Neural cell (in vitro differentiated cells): ENCODE data around the gene SLC35A3. TPM values are rescaled to one million over a fixed set of nuclear protein-coding genes. Genes with fewer than 3 reads are reported as not detected.
"Not testable (repeated sequence)": the region's sequence is repeated elsewhere in the genome, so short reads cannot be mapped to it uniquely, and the experiment has no call there.

ENCODE experiments used
- H2AFZ ChIP-seq: fragments of 200-600, 300-800 bp; sonication (generic), shearing (Covaris generic); 2 replicates; pipeline ENCODE4 v1.6.0; 2014; ENCODE audit warnings: low read depth, mild to moderate bottlenecking, antibody characterized with exemption, low read length, moderate library complexity
- H3F3A ChIP-seq: fragments of 200-600 bp; shearing (Covaris generic); 2 replicates; pipeline ENCODE4 v1.6.1; 2016; ENCODE audit warnings: mild to moderate bottlenecking, moderate library complexity, mixed read lengths, antibody characterized with exemption, low read length; ENCODE audit not compliant: insufficient read depth, poor library complexity, severe bottlenecking
- H3K27ac ChIP-seq: fragments of 200-600, 300-800 bp; sonication (generic), shearing (Covaris generic); 2 replicates; pipeline ENCODE4 v1.5.1; 2014; ENCODE audit warnings: mild to moderate bottlenecking, low read length, moderate library complexity
- H3K27me3 ChIP-seq: fragments of 300-800, 200-600 bp; sonication (generic), shearing (Covaris generic); 2 replicates; pipeline ENCODE4 v1.6.0; 2014; ENCODE audit warnings: mild to moderate bottlenecking, low read depth, low read length, moderate library complexity; ENCODE audit not compliant: insufficient read depth
- H3K36me3 ChIP-seq: fragments of 300-800, 200-600 bp; sonication (generic), shearing (Covaris generic); 2 replicates; pipeline ENCODE4 v1.5.1; 2014; ENCODE audit warnings: mild to moderate bottlenecking, antibody characterized with exemption, low read length, moderate library complexity; ENCODE audit not compliant: insufficient read depth
- H3K4me2 ChIP-seq: fragments of 300-800, 200-600 bp; sonication (generic), shearing (Covaris generic); 2 replicates; pipeline ENCODE4 v1.6.0; 2014; ENCODE audit warnings: mild to moderate bottlenecking, low read length
- H3K4me3 ChIP-seq: fragments of 300-800, 200-600 bp; sonication (generic), shearing (Covaris generic); 2 replicates; pipeline ENCODE4 v1.5.1; 2014; ENCODE audit warnings: mild to moderate bottlenecking, low read length, moderate library complexity
- H3K79me2 ChIP-seq: fragments of 200-600 bp; shearing (Covaris generic); replicated peaks from 2 replicates; pipeline ENCODE4 v1.6.0; 2014; ENCODE audit warnings: mild to moderate bottlenecking, low read length, moderate library complexity; ENCODE audit not compliant: insufficient read depth
- H3K9ac ChIP-seq: fragments of 300-800, 200-600 bp; sonication (generic), shearing (Covaris generic); 2 replicates; pipeline ENCODE4 v1.6.1; 2016; ENCODE audit warnings: mild to moderate bottlenecking, low read length, mixed read lengths
- H3K9me2 ChIP-seq: fragments of 200-600 bp; shearing (Covaris generic); 2 replicates; pipeline ENCODE4 v1.6.1; 2016; ENCODE audit warnings: mild to moderate bottlenecking, low read length, mixed read lengths; ENCODE audit not compliant: insufficient read depth
- H3K9me3 ChIP-seq: fragments of 200-600, 300-800 bp; sonication (generic), shearing (Covaris generic); 2 replicates; pipeline ENCODE4 v1.6.1; 2016; ENCODE audit warnings: mild to moderate bottlenecking, mixed run types, low read length, moderate library complexity, mixed read lengths
- H4K20me1 ChIP-seq: fragments of 200-600 bp; shearing (Covaris generic); 2 replicates; pipeline ENCODE4 v1.6.1; 2016; ENCODE audit warnings: mild to moderate bottlenecking, mixed run types; ENCODE audit not compliant: insufficient read depth
- EP300 ChIP-seq: fragments of 450-650 bp; conservative IDR thresholded peaks from 2 replicates; pipeline ENCODE4 v1.6.1; 2014; ENCODE audit warnings: antibody characterized with exemption, mild to moderate bottlenecking, moderate library complexity; ENCODE audit not compliant: poor library complexity, severe bottlenecking
- EZH2 ChIP-seq: fragments of 200-600, 300-800 bp; shearing (Covaris generic), sonication (generic); IDR thresholded peaks from 2 replicates; pipeline ENCODE4 v1.6.1; 2014; ENCODE audit warnings: antibody characterized with exemption, low read length, borderline replicate concordance, mild to moderate bottlenecking; ENCODE audit not compliant: insufficient read depth, poor library complexity, severe bottlenecking
- MXI1 ChIP-seq: fragments of 450-650 bp; conservative IDR thresholded peaks from 2 replicates; pipeline ENCODE4 v1.6.1; 2014; ENCODE audit warnings: antibody characterized with exemption, mild to moderate bottlenecking; ENCODE audit not compliant: poor library complexity, severe bottlenecking
- POLR2AphosphoS5 ChIP-seq: IDR thresholded peaks from 2 replicates; pipeline ENCODE4 v1.6.1; 2012
- RAD21 ChIP-seq: fragments of 450-650 bp; conservative IDR thresholded peaks from 2 replicates; pipeline ENCODE4 v1.6.1; 2014; ENCODE audit warnings: antibody characterized with exemption, mild to moderate bottlenecking, moderate library complexity
- SMC3 ChIP-seq: fragments of 450-650 bp; conservative IDR thresholded peaks from 2 replicates; pipeline ENCODE4 v1.6.1; 2014; ENCODE audit warnings: antibody characterized with exemption, mild to moderate bottlenecking, moderate library complexity; ENCODE audit not compliant: poor library complexity
- TAF1 ChIP-seq: IDR thresholded peaks from 2 replicates; pipeline ENCODE4 v1.6.1; 2012; ENCODE audit warnings: low read depth
- polyA plus RNA-seq: library from polyadenylated mRNA; depleted of rRNA; stranded (reverse); fragments of >200 nt; gene quantifications from 2 replicates; pipeline ENCODE4 v1.2.3, GENCODE V29; 2014
- TF ChIP-seq, protein P1 (sequence below): fragments of 450-650 bp; IDR thresholded peaks from 2 replicates; pipeline ENCODE4 v1.5.1; 2014; ENCODE audit warnings: antibody characterized with exemption, mild to moderate bottlenecking, moderate library complexity; ENCODE audit not compliant: poor library complexity, severe bottlenecking
- TF ChIP-seq, protein P2 (sequence below): IDR thresholded peaks from 2 replicates; pipeline ENCODE4 v1.6.1; 2012; ENCODE audit warnings: borderline replicate concordance

The SLC35A3 gene
- polyA plus RNA-seq, 1 donor from 2014 or later: 26.8 TPM

DNA sequence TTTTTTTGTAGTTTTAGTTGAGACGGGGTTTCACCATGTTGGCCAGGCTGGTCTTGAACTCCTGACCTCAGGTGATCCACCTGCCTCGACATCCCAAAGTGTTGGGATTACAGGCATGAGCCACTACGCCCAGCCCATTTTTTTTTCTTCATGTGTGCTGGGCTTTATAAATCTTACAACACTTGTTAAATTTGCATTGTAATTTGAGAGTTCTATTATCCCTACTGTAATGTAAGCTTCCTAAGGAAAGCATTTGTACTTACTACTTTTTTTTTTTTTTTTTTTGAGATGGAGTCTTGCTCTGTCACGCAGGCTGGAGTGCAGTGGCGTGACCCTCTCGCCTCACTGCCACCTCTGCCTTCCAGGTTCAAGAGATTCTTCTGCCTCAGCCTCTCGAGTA lies 2.3 kb downstream of the SLC35A3 start:
- not testable (repeated sequence) for H3K9ac ChIP-seq, H3K4me3 ChIP-seq, H4K20me1 ChIP-seq, H3F3A ChIP-seq, H3K9me2 ChIP-seq, H3K36me3 ChIP-seq, H3K27ac ChIP-seq, H3K9me3 ChIP-seq, H3K27me3 ChIP-seq, H2AFZ ChIP-seq, H3K4me2 ChIP-seq
- peaks cover 13% of the 10 kb centered on the region for H3K79me2 ChIP-seq

DNA sequence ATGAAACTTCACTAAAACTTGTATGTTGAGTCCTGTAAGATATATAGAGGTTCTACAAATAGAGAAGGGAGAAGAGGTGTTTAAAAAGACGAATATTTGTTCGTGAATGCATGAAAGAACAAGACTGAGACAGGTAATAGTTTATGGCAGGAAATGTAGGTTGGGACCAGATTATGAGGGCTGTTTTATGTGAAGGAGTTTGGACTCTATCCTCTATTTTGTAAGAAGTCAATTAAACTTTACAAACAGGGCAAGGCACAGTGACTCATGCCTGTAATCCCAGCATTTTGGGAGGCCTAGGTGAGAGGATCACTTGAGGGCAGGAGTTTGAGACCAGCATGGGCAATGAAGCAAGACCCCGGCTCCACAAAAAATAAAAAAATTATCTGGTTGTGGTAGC lies 5.7 kb downstream of the SLC35A3 start:
- no peak overlapping the region for H2AFZ ChIP-seq
- H3K36me3 ChIP-seq: no peaks in the 10 kb centered on the region
- H3K9me3 ChIP-seq: no peaks in the 10 kb centered on the region
- H4K20me1 ChIP-seq: no peaks in the 10 kb centered on the region
- no peak overlapping the region for H3K4me2 ChIP-seq
- TF ChIP-seq TAF1 (no peak), EZH2 (no peak), POLR2AphosphoS5 (no peak)
- no peak overlapping the region for H3K4me3 ChIP-seq
- H3K9ac ChIP-seq: no peak overlapping the region
- H3K79me2 ChIP-seq: peaks cover 13% of the 10 kb centered on the region
- no peaks in the 10 kb centered on the region for H3F3A ChIP-seq
- H3K9me2 ChIP-seq: no peaks in the 10 kb centered on the region
- no peak overlapping the region for H3K27ac ChIP-seq
- H3K27me3 ChIP-seq: no peaks in the 10 kb centered on the region

DNA sequence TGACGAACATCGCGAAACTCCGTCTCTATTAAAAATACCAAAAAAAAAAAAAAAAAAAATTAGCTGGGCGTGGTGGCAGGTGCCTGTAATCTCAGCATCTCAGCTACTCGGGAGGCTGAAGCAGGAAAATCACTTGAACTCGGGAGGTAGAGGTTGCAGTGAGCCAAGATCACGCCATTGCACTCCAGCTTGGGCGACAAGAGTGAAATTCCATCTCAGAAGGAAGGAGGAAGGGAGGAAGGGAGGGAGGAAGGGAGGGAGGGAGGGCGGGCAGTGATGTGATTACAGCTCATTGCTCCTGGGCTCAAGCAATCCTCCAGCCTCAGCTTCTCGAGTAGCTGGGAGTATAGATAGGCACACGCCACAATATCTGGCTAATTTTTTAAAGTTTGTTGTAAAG lies 7.5 kb downstream of the SLC35A3 start:
- not testable (repeated sequence) for H3K27me3 ChIP-seq, H3K9me2 ChIP-seq, H3K4me2 ChIP-seq, H3K4me3 ChIP-seq, H3K9ac ChIP-seq, H3F3A ChIP-seq, H3K27ac ChIP-seq, H2AFZ ChIP-seq, H3K9me3 ChIP-seq, H4K20me1 ChIP-seq, H3K36me3 ChIP-seq
- H3K79me2 ChIP-seq: peaks cover 15% of the 10 kb centered on the region

DNA sequence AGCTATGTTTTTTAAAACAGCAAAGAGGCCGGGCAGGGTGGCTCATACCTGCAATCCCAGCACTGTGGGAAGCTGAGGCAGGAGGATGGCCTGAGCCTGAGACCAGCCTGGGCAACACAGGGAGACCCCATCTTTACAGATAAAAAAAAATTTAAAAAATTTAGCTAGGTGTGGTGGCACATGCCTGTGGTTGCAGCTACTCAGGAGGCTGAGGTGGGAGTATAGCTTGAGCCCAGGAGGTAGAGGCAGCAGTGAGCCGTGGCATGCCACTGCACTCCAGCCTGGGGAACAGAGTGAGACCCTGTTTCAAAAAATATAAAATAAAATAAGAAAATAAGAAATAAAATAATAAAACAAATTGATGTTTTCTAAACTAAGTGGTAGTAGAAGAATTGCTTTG lies 8.4 kb downstream of the SLC35A3 start:
- no peaks in the 10 kb centered on the region for H3K9me3 ChIP-seq
- no peaks in the 10 kb centered on the region for H3K27me3 ChIP-seq
- H3K4me3 ChIP-seq: no peak overlapping the region
- no peaks in the 10 kb centered on the region for H3K9me2 ChIP-seq
- no peak overlapping the region for H2AFZ ChIP-seq
- H3K79me2 ChIP-seq: peaks cover 6% of the 10 kb centered on the region
- H3K27ac ChIP-seq: no peak overlapping the region
- H3K4me2 ChIP-seq: no peak overlapping the region
- no peaks in the 10 kb centered on the region for H3F3A ChIP-seq
- H3K36me3 ChIP-seq: no peaks in the 10 kb centered on the region
- H3K9ac ChIP-seq: no peak overlapping the region
- TF ChIP-seq RAD21: no peak
- no peak for TF ChIP-seq MXI1
- no peak for TF ChIP-seq EP300
- no peak for TF ChIP-seq POLR2AphosphoS5
- TF ChIP-seq, protein P1, sequence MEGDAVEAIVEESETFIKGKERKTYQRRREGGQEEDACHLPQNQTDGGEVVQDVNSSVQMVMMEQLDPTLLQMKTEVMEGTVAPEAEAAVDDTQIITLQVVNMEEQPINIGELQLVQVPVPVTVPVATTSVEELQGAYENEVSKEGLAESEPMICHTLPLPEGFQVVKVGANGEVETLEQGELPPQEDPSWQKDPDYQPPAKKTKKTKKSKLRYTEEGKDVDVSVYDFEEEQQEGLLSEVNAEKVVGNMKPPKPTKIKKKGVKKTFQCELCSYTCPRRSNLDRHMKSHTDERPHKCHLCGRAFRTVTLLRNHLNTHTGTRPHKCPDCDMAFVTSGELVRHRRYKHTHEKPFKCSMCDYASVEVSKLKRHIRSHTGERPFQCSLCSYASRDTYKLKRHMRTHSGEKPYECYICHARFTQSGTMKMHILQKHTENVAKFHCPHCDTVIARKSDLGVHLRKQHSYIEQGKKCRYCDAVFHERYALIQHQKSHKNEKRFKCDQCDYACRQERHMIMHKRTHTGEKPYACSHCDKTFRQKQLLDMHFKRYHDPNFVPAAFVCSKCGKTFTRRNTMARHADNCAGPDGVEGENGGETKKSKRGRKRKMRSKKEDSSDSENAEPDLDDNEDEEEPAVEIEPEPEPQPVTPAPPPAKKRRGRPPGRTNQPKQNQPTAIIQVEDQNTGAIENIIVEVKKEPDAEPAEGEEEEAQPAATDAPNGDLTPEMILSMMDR: no peak
- TF ChIP-seq, protein P2, sequence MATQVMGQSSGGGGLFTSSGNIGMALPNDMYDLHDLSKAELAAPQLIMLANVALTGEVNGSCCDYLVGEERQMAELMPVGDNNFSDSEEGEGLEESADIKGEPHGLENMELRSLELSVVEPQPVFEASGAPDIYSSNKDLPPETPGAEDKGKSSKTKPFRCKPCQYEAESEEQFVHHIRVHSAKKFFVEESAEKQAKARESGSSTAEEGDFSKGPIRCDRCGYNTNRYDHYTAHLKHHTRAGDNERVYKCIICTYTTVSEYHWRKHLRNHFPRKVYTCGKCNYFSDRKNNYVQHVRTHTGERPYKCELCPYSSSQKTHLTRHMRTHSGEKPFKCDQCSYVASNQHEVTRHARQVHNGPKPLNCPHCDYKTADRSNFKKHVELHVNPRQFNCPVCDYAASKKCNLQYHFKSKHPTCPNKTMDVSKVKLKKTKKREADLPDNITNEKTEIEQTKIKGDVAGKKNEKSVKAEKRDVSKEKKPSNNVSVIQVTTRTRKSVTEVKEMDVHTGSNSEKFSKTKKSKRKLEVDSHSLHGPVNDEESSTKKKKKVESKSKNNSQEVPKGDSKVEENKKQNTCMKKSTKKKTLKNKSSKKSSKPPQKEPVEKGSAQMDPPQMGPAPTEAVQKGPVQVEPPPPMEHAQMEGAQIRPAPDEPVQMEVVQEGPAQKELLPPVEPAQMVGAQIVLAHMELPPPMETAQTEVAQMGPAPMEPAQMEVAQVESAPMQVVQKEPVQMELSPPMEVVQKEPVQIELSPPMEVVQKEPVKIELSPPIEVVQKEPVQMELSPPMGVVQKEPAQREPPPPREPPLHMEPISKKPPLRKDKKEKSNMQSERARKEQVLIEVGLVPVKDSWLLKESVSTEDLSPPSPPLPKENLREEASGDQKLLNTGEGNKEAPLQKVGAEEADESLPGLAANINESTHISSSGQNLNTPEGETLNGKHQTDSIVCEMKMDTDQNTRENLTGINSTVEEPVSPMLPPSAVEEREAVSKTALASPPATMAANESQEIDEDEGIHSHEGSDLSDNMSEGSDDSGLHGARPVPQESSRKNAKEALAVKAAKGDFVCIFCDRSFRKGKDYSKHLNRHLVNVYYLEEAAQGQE: no peak
- TF ChIP-seq SMC3: no peak
- no peak for TF ChIP-seq TAF1
- TF ChIP-seq EZH2: no peak
- no peaks in the 10 kb centered on the region for H4K20me1 ChIP-seq
